SIG-M5 (cell line): ENCODE data around the gene FYB1.
"Not testable (repeated sequence)": the region's sequence is repeated elsewhere in the genome, so short reads cannot be mapped to it uniquely, and the experiment has no call there.

Experiments
- DNase-seq: peaks from one replicate; lab custom pipeline; 2025; lab: John Stamatoyannopoulos, UW

FYB1 gene

GRCh38 chr5:39187831-39188731, 31.3 kb downstream of the FYB1 start:
- DNase-seq, result no peak

- no peak for DNase-seq
Measured at GRCh38 chr5:39186722-39187539, 32.4 kb downstream of the FYB1 start.

GRCh38 chr5:39186289-39186688, 33.1 kb downstream of the FYB1 start:
- DNase-seq, result no peak

- no peak for DNase-seq
Measured at GRCh38 chr5:39185761-39186160, 33.6 kb downstream of the FYB1 start.

GRCh38 chr5:39179561-39179960, 39.8 kb downstream of the FYB1 start:
- DNase-seq, result not testable (repeated sequence)

GRCh38 chr5:39178861-39179260, 40.5 kb downstream of the FYB1 start:
- no peak for DNase-seq

GRCh38 chr5:39178171-39178570, 41.2 kb downstream of the FYB1 start:
- no peak for DNase-seq

- peak; percentile 78 for DNase-seq
Measured at GRCh38 chr5:39177631-39177964, 41.8 kb downstream of the FYB1 start.

- no peak for DNase-seq
Measured at GRCh38 chr5:39176759-39177630, 42.4 kb downstream of the FYB1 start.

- no peak for DNase-seq
Measured at GRCh38 chr5:39175273-39175955, 43.9 kb downstream of the FYB1 start.

GRCh38 chr5:39173069-39173468, 46.3 kb downstream of the FYB1 start:
- no peak for DNase-seq

GRCh38 chr5:39172593-39172992, 46.8 kb downstream of the FYB1 start:
- DNase-seq, result no peak

GRCh38 chr5:39171647-39172046, 47.7 kb downstream of the FYB1 start:
- DNase-seq, result no peak

- DNase-seq, result no peak
Measured at GRCh38 chr5:39169081-39169480, 50.3 kb downstream of the FYB1 start.

- no peak for DNase-seq
Measured at GRCh38 chr5:39167972-39168342, 51.4 kb downstream of the FYB1 start.

GRCh38 chr5:39167141-39167971, 52.0 kb downstream of the FYB1 start:
- no peak for DNase-seq

GRCh38 chr5:39164529-39165402, 54.6 kb downstream of the FYB1 start:
- DNase-seq, result no peak

- no peak for DNase-seq
Measured at GRCh38 chr5:39164016-39164415, 55.3 kb downstream of the FYB1 start.

GRCh38 chr5:39161578-39161977, 57.8 kb downstream of the FYB1 start:
- DNase-seq, result no peak
